Measurements from ENCODE around the gene DFFB.

DFFB gene

GRCh38 chr1:3926956-3927355 is 69.7 kb downstream of the DFFB start:
- no peak for DNase-seq (ENCODE audit: low read depth)

- DNase-seq (ENCODE audit: low read depth): no peak
Measured at GRCh38 chr1:3928586-3928985, 71.3 kb downstream of the DFFB start.

- DNase-seq (ENCODE audit: low read depth): no peak
Measured at GRCh38 chr1:3929126-3929525, 71.8 kb downstream of the DFFB start.

- no peak for DNase-seq (ENCODE audit: low read depth)
Measured at GRCh38 chr1:3930301-3931006, 73.2 kb downstream of the DFFB start.

GRCh38 chr1:3931007-3931912 is 74.0 kb downstream of the DFFB start:
- DNase-seq (ENCODE audit: low read depth): no peak

- no peak for DNase-seq (ENCODE audit: low read depth)
Measured at GRCh38 chr1:3932156-3932919, 75.1 kb downstream of the DFFB start.

Data from T-helper 22 cell (primary cell).